Activated naive CD4-positive, alpha-beta T cell (primary cell): ENCODE results near the gene FBXO39.
"Not testable (repeated sequence)": the region's sequence is repeated elsewhere in the genome, so short reads cannot be mapped to it uniquely, and the experiment has no call there.

Experiments
- DNase-seq, 4 experiments: peaks; one replicate each; lab custom pipeline; 2025; lab: John Stamatoyannopoulos, UW

The FBXO39 gene

DNA sequence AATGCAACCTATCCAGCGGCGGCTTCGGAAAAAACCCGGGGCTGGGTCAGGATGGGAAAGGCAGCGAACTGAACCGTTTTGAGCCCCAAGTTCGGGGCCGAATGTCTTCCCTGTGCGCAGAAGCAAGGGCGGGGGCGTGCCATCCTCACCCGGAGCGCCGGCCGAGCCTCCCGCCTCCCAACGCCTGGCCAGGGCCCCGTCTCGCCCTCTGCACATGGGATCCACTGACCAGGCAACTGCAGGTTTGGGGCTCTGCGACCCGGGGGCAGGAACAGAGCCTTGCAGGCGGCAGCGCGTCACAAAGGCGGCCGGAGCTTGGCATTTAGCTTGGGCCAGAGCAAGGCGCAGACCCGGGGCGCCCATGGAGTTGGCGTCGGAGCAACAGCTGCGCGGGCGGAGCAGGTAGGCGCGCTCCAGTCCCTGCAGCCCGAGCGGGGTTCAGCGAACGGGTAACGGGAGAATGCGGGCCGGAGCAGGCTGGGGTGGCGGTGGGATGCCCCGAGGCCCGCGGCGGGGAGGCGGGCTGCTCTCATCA lies at the start of gene FBXO39:
Gene FBXO39, plus strand, starts transcription at position 345 of the 535 bp plus-strand sequence. CDS start 3,654 bp downstream, outside the sequence.
- DNase-seq, result no peak

DNA sequence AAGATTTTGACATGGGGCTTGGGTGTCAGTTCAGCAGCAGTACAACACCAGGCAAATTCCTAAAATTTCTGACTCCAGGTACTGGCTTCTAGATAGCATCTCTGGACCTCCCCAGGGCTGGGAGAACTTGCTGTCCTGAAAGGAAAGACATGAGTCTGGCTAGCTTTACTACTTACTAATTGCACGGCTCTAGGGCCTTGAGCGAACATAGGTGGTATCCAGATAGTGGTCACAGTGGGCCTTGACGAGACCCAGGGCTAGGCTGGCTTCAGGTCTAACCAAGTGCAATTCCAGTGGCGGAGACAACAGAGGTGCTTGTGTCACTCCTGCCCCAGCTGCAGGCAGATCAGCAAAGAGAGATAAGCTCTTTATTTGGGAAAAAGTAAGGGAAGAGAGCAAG lies 46.5 kb upstream of the FBXO39 start:
- DNase-seq, result no peak

DNA sequence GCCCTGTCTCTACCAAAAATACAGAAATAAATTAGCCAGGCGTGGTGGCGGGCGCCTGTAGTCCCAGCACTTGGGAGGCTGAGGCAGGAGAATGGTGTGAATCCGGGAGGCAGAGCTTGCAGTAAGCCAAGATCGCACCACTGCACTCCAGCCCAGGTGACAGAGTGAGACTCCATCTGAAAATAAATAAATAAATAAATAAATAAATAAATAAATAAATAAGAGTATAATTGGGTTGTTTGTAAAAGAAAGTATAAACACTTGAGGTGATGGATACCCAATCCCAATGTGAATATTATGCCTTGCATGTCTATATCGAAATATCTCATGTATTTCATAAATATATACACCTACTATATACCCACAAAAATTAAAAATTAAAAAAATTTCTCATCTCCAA lies 29.4 kb upstream of the FBXO39 start:
- not testable (repeated sequence) for DNase-seq

DNA sequence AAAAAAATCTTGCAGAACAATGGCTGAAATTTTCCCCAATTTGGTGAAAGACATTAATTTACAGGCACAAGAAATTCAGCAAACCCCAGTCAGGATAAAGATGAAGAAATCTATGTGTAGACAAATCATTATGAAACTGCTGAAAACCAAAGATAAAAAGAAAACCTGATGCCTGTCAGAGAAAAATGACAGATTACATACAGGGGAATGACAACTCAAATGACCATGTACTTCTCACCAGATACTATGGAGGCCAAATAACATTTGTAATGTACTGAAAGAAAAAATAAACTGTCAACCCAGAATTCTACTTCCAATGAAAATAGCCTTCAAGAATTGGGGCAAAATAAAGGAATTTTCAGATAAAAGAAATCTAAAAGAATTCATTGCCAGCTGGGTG lies 27.4 kb upstream of the FBXO39 start:
- no peak for DNase-seq

DNA sequence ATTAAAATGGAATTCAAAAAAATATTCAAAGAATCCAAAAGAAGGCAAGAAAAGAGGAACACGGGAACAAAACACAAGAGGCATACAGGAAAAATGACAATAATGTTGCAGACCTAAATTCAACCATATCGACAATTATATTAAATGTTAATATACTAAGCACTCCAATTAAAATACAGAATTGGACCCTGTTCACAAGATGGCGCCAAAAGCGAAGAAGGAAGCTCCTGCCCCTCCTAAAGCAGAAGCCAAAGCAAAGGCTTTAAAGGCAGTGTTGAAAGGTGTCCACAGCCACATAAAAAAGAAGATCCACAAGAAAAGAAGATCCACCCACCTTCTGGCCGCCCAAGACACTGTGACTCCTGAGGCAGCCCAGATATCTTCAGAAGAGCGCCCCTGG lies 26.5 kb upstream of the FBXO39 start:
- DNase-seq, result no peak

DNA sequence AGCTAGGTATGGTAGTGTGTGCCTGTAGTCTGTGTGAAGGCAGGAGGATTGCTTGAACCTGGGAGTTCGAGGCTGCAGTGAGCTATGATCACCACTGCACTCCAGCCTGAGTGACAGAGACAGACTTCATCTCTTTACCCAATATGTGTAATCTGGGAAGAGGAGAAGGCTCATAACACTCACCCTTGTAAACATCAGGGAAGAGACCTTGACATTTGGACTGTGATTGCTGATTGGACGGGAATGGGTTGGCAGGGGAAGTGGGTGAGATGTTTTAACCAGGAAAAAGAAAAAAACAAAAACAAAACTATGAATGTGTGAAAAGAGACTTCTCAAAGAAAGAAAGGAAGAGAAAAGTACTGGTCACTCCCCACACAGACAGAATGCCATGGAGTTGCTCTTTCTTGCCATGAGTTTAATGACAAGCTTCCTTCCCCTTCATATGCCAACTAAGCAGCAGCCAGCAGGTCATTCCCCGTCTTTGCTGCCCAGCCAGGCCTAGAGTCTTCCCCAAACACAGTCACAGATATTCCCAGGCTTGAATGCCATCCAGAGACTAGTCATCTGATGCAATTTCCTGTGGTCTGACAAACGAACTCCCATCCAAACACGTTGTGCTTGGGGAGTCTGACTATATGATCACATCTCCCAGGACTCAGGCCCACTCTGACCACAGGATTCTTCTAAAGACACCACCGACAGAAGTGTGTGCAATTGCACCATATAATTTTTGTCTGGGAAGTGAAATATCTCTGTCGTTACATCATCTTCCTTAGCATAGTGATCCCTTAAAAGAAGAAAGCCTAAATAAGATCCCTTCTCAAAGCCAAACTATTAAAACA lies 23.7 kb upstream of the FBXO39 start:
- DNase-seq, result no peak

DNA sequence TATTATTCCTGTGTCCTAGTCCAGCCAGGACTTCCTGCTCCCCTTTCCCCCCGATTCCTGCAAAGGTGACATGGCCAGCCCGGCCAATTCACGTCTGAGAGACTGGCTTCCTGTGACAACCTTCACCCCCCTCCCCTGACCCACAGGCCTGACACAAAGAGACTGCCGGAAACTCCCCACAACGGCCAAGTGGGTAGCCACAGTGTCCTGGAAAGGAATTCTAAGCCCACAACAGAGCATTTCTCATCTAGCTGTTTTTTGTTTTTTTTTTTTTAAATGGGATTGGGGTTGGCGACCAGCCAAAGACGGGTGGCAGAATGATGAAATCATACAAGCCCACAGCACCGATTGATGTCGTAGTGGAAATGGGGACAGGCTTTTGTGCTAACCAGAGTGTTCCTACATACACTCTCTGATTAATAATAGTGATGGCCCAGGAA lies 23.0 kb upstream of the FBXO39 start:
- peak in 1 of 4 experiments; percentile 10 for DNase-seq

DNA sequence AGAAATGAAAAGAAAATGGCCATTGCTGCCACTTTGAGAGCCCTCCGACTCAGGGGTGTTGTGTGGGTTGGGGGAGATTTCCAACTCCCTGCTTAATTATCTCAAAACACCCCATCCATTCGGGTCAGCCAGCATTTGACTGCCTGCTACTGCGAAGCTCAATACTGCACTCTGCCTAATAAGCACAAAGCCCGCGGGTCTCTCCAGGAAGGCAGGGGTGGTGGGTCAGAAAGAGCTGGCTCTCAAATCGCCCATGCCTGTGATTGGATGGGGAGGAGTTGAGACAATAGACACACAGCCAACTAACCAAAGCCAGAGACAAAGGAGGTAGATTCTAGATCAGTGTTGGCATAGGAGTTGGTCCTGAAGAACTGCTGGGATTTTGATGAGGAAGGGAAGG lies 22.5 kb upstream of the FBXO39 start:
- no peak for DNase-seq

DNA sequence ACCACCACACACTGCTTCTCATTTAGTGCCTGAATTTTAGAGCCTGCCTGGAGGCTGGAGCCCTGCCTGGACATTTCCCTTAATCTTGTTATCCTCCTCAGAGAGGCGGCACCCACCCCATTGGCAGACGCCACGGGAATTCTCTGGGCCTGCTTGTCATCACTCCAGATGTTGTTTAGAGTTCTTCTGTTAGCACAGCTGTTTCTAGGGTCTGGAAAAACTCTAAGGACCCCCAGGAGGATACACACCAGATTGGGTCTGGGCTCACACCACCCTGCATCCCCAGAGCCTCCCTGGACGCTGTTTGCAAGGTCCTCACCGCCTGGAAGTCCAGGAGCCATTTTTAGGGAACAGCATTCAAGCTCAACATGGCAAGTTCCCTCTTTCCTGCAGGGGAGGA lies 20.7 kb upstream of the FBXO39 start:
- DNase-seq, result no peak

DNA sequence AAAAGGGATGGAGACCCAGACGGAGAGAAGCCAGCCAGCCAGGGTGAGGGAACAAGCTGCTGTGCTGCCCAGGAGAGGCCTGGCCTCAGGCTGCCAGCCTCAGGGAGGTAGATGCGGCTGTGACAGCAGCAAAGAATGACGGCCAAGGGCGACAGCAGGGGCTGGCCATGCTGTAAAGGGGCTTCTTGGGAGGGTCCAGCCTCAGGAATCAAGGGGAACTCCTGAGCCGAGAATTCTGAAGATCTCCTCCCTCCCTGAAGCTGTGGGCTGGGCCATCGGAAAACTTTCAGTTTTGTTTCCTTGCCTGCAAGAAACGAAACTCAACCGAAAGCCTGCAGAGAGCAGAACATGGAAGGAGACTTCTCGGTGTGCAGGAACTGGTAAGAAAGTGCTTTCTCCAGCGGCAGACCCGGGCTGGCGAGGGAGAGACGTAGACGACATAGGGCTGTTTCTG lies 20.3 kb upstream of the FBXO39 start, which contains the start of gene XAF1:
Gene XAF1, plus strand, starts transcription at position 316 of the 454 bp plus-strand sequence. Its CDS starts 33 bp downstream, at position 349.
- peak in 2 of 4 experiments; percentile 40 to 55 for DNase-seq

DNA sequence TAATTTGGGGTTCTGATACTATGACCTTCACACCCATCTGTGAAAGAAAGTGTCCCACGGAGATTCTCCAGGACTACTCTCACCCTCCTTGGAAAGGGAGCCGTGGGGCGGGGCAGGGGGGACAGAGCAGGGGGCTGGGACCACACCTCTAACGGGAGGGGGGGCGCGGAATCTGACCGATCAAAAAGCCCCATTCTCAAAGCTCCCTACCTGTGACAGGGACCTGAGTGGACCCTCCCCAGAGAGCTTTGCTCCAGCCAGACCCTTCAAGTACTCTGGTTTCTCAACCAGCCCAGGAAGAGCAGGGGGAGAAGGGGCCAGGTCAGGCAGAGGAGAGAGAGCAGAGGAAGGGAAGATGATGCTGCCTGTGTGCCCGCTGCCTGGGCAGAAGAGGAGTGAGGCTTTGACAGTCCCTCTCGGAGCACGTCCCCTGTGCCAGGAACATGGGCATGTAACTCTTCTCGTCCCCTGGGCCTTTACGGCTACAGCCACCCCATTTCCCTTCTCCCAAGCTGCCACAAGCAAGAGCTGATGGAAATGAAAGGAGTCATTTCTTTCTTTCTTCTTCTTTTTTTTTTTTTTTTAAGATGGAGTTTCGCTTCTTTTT lies 19.5 kb upstream of the FBXO39 start:
- peak in 1 of 4 experiments; percentile 24 for DNase-seq

DNA sequence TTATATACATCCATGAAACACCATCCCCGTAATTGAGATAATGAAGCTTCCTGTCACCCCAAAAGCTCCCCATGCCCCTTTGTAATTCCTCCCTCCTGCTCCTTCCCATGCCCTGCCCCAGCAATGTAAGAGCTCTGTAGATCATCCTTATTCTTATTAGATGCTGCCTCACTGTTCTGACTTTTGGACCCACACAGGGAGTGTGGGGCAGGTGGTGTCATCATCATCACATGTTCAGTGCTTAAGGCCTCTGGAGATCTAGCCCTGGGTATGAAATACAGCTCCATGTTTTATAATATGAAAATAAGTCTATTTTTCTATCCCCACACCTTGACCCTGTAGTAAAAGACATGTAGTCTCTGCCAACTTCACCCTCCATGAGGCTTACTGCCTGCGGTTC lies 18.3 kb upstream of the FBXO39 start:
- no peak for DNase-seq

DNA sequence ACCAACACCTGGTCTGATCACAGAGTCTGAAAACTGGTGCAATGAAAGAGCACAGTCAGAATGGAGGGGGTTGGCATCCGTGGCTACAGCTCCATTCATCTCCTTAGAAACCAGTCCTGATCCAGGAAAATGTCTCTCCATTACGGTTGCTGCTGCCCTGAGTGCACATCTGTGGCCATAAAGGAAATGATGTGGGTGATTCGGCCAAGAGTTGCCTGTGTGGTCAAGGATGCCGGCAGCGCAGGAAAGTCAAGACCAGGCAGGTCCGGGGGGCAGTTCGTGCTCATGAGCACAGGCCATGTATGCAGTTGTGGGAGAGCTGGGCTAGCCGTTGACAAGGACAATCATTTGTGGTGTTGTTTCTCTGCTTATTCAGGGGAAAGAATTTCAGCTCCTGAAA lies 14.2 kb upstream of the FBXO39 start:
- no peak for DNase-seq

DNA sequence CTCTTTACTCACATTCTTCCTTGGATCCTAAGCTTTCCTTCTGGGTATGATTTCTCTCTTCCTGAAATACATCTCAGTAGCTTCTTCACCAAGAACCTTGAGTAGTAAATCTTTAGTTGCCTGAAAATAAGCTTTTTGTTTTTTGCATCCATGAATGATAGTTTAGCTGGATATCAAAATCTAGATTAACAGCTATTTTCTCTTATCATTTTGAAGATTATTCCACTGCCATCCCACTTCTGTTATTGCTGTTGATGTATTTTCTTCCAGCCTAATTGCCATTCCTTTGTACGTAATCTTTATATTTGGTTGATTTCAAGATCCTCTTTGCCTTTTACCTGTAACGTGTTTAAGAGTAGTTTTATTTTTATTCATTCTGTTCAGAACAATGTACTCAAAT lies 7.6 kb upstream of the FBXO39 start:
- no peak for DNase-seq

DNA sequence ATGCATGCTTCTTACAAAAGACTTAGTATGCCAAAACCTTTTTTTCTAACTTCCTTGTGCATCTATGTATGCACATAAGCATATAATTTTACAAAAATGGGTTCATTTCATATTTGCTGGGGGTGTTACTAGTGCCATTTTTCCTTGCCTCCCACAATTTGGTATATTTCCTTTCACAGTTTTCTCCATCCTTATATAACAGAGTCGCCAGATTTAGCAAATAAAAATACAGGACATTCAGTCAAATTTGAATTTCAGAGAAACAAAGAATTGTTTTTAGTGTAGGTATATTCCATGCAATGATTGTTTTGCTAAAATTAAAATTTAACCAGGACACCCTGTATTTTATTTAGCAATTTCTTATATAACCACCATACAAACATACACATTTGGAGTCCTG lies 4.0 kb upstream of the FBXO39 start:
- DNase-seq, result no peak

DNA sequence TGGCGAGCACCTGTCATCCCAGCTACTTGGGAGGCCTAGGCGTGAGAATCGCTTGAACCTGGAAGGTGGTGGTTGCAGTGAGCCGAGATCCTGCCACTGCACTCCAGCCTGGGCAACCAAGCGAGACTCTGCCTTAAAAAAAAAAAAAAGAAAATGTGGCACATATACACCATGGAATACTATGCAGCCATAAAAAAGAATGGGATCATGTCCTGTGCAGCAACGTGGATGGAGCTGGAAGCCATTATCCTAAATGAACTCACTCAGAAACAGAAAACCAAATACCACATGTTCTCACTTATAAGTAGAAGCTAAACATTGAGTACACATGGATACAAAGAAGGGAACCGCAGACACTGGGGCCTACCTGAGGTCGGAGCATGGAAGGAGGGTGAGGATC lies 1.1 kb upstream of the FBXO39 start:
- DNase-seq, result not testable (repeated sequence)

DNA sequence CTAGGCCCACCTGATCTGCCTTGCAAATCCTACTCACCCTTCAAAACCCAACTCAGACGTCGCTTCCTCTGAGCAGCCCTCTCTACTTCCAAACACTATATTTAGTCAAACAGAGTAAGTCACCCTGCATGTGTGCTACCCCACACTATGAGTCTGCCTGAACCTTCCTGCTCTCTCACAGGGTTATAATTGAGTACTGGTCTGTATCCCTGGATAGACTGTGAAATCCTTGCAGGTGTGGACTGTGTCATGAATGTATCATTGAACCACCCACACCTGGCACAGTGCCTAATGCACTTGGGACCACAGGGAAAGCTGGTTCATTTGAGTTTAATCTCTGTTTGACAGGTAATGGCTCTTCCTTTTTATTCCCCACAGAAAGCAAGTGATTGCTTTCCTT lies 3.4 kb downstream of the FBXO39 start:
- no peak for DNase-seq

DNA sequence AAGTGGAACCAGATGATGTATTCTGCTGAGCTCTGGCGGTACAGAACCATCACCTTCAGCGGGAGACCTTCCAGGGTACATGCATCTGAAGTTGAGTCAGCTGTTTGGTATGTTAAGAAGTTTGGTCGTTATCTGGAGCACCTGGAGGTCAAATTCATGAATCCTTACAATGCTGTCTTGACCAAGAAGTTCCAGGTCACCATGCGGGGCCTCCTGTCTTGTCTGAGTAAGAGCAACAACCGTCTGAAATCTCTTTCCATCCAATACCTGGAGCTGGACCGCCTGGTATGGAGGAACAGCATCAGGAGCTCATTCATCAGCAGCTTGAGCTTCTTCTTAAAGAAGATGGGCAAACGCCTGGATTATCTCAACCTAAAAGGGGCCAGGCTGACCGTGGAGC lies 4.0 kb downstream of the FBXO39 start:
- DNase-seq, result no peak

DNA sequence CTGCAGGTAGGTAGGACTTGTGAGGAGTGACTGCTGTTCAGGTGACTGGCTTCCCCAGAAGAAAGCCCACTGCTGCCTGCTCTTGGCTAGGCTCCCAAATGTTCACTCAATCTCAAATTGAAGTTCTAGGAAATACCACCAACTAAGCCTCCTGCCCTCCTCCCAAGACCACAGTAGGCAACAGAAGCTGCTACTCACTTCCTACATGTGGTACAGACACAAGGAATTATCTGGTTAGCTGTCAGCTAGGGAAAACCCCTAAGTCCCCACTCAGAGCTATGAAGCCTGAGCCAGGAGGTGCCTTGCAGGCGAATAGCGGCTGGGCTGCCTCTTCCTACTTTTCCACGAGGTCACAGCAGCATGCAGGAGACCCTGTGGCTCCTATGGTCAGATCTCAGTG lies 4.9 kb downstream of the FBXO39 start:
- DNase-seq, result no peak

DNA sequence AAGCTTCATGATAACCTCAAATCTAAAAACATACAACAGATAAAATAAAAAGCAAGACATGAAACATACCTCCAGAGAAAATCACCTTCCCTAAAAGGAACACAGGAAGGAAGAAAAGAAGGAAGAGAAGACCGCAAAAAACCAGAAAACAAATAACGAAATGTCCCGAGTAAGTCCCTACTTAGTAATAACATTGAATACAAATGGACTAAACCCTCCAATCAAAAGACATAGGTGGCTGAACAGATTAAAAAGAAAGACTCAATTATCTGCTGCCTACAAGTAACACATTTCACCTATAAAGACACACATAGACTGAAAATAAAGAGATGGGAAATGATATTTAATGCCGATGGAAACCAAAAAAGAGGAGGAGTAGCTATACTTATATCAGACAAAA lies 6.2 kb downstream of the FBXO39 start:
- no peak for DNase-seq

DNA sequence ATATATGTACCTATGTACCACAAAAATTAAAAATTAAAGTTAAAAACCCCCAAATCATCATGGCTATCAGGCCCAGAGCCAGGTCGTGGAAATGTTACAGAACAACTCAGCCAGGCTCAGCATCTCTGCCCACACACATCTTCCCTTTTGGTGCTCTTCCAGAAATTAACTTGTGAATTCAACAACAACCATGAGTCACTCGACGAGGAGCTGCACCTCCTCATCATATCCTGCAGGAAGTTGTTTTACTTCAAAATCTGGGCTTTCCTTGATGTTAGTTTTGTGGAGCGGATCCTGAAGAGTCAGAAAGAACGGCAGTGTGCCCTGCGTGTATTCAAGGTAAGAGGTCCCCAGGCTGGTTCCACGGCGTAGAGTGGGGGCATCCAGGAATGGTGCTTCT lies 10.6 kb downstream of the FBXO39 start:
- no peak for DNase-seq

DNA sequence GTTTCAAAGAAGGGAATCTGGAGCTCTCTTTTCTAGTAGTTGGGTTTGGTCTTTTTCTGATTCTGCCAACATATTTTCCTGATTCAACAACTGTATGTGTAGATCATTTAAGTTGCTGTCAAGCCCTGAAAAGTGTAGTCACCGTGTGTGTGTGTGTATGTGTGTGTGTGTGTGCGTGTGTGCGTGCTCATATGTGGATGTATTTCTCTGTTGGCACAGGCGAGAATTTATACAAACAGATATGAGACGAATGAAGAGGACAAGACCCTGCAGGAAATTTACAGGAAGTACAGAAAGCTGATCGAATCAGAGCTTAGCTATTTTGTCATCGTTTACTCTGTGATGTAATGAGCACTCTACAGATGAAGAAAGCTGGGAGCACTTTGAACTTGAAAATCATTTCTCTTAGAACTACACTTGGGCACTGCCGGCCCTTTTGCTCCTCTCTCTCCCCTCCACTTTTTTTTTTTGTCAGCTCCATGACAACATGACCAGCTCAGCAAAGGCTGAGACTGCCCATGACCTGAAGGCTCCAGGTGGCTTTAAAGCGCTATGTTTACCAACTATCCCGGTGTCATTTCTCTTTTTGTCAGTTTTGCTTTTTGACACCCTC lies 11.2 kb downstream of the FBXO39 start:
- DNase-seq, result no peak

DNA sequence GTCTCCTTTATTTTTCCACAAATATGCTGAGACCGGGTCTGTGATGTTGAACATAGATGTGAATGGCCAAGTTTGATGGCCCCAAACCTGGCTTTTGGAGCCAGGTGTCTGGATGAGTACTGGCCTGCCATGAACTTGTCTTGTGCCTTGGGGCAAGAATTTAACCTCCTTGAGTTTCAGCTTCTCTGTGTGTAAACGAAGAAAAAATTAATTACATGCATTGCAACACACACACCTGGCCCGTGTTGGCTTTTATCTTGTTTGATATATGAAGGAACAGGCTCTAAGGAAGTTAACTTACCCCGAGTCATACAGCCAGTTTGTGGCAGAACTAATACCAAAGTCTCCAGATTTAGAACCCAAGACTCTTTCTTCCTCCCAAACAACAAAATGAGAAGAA lies 13.1 kb downstream of the FBXO39 start:
- DNase-seq, result no peak
